Fibroblast of lung (primary cell): ENCODE data around the gene AK1.

ENCODE experiments used
- EZH2 ChIP-seq: IDR thresholded peaks from 2 replicates; pipeline ENCODE4 v1.5.1; 2012; ENCODE audit warnings: low read length, control low read depth, mild to moderate bottlenecking; ENCODE audit errors: missing control alignments
- TF ChIP-seq, protein P1 (sequence below), 2 donors: IDR thresholded peaks in 1 of 2; conservative IDR thresholded peaks in 1 of 2; 1 replicate in 1 of 2; 2 replicates in 1 of 2; pipeline ENCODE4 v1.5.1; 2011 to 2012; ENCODE audit warnings: low read length in 2 of 2, control low read depth in 1 of 2, inconsistent platforms in 1 of 2, low read depth in 1 of 2, mild to moderate bottlenecking in 1 of 2

DNA sequence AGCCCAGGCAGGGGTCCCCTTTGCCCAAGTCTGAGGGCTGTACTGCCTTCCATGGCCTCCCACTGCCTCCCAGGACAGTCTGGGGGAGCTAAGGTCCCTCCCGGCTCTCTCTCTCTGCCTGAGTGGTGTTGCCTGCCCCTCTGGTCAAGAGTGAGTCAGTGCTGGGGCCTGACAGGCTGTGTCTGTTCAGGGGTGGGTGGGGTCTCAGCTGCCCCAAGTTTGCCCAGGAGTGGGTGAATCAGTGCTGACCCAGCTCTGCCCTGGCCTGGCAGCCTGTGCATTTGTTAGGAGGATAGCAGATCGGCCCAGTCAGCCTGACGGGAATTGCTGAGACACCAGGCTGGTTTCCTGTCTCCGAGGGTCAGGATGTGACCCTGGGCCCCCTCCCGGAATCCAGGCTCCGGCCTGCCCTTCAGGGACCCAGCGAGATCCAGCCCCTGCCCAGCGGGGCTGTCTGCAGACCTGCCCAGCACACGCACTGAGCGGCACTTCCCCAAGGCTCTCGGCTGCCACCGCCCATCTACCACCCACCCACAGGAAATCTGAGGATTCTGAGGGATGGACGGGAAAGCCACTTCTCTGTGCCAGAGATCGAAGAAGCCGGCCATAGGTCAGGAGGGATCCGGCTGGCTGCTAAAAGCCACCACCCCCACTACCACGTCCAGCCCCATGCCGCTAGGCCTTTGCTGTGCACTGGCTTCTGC, 38.9 kb downstream of the AK1 start:
- TF ChIP-seq, protein P1, sequence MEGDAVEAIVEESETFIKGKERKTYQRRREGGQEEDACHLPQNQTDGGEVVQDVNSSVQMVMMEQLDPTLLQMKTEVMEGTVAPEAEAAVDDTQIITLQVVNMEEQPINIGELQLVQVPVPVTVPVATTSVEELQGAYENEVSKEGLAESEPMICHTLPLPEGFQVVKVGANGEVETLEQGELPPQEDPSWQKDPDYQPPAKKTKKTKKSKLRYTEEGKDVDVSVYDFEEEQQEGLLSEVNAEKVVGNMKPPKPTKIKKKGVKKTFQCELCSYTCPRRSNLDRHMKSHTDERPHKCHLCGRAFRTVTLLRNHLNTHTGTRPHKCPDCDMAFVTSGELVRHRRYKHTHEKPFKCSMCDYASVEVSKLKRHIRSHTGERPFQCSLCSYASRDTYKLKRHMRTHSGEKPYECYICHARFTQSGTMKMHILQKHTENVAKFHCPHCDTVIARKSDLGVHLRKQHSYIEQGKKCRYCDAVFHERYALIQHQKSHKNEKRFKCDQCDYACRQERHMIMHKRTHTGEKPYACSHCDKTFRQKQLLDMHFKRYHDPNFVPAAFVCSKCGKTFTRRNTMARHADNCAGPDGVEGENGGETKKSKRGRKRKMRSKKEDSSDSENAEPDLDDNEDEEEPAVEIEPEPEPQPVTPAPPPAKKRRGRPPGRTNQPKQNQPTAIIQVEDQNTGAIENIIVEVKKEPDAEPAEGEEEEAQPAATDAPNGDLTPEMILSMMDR (conservative IDR thresholded peaks at IDR 0.05 in 1 of 2, IDR thresholded peaks at IDR 0.05 in 1 of 2; ENCODE audit: low read depth in 1 of 2, low read length in 2 of 2), result no peak
- no peak for TF ChIP-seq EZH2
